ENCODE results near the gene PAGE3. TPM values are rescaled to one million over a fixed set of nuclear protein-coding genes. Genes with fewer than 3 reads are reported as not detected.

Gene PAGE3, protein sequence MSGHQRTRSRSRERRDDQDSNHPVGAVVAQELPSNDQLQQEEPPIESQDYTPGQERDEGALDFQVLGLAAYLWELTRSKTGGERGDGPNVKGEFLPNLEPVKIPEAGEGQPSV
- total RNA-seq (not detected), polyA plus RNA-seq (not detected)

DNA sequence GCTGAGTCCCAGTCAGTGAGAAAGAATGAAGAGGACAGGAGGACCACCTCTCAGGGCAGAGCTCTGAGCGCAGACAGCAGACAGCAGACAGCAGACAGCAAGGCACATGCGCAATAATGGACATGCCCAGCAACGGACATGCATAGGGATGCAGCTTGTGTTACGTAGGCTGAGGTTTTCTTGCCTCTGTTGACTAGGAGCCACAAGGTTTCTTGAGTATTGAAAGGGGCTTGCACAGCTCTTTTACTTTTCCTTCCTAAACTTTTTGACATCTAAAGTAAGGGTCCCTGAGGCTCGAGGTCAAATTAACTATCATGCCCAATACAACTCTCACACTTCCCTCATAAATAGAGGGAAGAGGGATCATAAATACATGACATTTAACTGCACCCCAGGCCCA lies at the start of gene PAGE3:
Gene PAGE3, minus strand, starts transcription at position 101 of the 400 bp plus-strand sequence. CDS start 1,013 bp downstream, outside the sequence.
- H3K4me1 ChIP-seq: no peaks in the 10 kb centered on the region
- 81 to 84% methylated on average over 5 of the region's 5 CpGs for WGBS, 2 donors
- H3K36me3 ChIP-seq: no peaks in the 10 kb centered on the region
- no peak within 1 kb of the TSS for H3K4me3 ChIP-seq
- no peak for DNase-seq
- TF ChIP-seq POLR2A (IDR thresholded peaks at IDR 0.05): no peak
- TF ChIP-seq POLR2AphosphoS5 (IDR thresholded peaks at IDR 0.05): no peak
- TF ChIP-seq, protein P1, sequence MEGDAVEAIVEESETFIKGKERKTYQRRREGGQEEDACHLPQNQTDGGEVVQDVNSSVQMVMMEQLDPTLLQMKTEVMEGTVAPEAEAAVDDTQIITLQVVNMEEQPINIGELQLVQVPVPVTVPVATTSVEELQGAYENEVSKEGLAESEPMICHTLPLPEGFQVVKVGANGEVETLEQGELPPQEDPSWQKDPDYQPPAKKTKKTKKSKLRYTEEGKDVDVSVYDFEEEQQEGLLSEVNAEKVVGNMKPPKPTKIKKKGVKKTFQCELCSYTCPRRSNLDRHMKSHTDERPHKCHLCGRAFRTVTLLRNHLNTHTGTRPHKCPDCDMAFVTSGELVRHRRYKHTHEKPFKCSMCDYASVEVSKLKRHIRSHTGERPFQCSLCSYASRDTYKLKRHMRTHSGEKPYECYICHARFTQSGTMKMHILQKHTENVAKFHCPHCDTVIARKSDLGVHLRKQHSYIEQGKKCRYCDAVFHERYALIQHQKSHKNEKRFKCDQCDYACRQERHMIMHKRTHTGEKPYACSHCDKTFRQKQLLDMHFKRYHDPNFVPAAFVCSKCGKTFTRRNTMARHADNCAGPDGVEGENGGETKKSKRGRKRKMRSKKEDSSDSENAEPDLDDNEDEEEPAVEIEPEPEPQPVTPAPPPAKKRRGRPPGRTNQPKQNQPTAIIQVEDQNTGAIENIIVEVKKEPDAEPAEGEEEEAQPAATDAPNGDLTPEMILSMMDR (IDR thresholded peaks at IDR 0.05): no peak
- TF ChIP-seq EP300 (IDR thresholded peaks at IDR 0.05): no peak
- intact Hi-C loops (cut with DNase I): no loop called here
- H3K27ac ChIP-seq: no peak within 1 kb of the TSS
- no peaks in the 10 kb centered on the region for H3K9me3 ChIP-seq
- H3K27me3 ChIP-seq: no peaks in the 10 kb centered on the region

DNA sequence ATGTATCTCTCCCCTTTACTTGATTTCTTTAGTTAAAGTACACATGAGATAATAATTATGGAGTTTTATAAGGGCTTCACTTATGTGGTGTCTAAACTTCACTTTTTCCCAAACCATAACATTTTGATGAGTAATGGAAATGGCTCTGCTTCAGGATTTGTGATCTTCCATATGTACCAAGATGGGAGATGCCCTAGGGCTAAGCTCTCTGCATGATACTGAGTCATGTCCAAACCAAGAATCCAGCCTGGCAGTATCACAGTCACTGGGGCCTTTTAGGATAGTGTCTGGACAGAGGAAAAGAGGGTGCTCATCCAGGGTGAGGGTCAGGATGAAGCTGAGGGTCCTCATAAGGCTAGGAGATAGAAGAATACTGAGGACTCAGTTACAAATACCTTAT lies 47.9 kb upstream of the PAGE3 start:
- Histone ChIP-seq H3K36me3 (no peaks in the 10 kb centered on the region), H3K4me3 (no peak overlapping the region), H3K4me1 (no peaks in the 10 kb centered on the region), H3K27ac (no peak overlapping the region), H3K27me3 (no peaks in the 10 kb centered on the region), H3K9me3 (no peaks in the 10 kb centered on the region)
- intact Hi-C loops (cut with DNase I): no loop called here
- DNase-seq: no peak
- TF ChIP-seq POLR2AphosphoS5 (IDR thresholded peaks at IDR 0.05): no peak
- TF ChIP-seq, protein P1 (IDR thresholded peaks at IDR 0.05): no peak
- no peak for TF ChIP-seq POLR2A (IDR thresholded peaks at IDR 0.05)
- TF ChIP-seq EP300 (IDR thresholded peaks at IDR 0.05): no peak

DNA sequence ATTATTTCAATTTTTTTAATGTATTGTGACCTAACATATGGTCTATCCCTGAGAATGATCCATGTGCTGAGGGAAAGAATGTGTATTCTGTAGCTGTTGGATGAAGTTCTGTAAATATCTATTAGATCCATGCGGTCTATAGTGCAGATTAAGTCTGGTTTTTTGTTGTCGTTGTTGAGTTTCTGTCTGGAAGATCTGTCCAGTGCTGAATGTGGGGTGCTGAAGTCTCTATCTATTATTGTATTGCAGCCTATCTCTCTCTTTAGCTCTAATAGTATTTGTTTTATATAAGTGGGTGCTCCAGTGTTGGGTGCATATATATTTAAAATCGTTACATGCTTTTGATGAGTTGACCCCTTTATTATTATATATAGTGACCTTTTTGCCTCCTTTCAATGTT lies 26.2 kb upstream of the PAGE3 start:
- Histone ChIP-seq H3K27me3 (no peaks in the 10 kb centered on the region), H3K9me3 (no peaks in the 10 kb centered on the region), H3K27ac (no peak overlapping the region), H3K4me1 (no peaks in the 10 kb centered on the region), H3K36me3 (no peaks in the 10 kb centered on the region), H3K4me3 (no peak overlapping the region)
- 89 to 92% methylated on average over 3 of the region's 3 CpGs for WGBS, 2 donors
- TF ChIP-seq POLR2A (IDR thresholded peaks at IDR 0.05): no peak
- TF ChIP-seq POLR2AphosphoS5 (IDR thresholded peaks at IDR 0.05): no peak
- TF ChIP-seq, protein P1 (IDR thresholded peaks at IDR 0.05): no peak
- TF ChIP-seq EP300 (IDR thresholded peaks at IDR 0.05): no peak
- no peak for DNase-seq
- intact Hi-C loops (cut with DNase I): no loop called here

DNA sequence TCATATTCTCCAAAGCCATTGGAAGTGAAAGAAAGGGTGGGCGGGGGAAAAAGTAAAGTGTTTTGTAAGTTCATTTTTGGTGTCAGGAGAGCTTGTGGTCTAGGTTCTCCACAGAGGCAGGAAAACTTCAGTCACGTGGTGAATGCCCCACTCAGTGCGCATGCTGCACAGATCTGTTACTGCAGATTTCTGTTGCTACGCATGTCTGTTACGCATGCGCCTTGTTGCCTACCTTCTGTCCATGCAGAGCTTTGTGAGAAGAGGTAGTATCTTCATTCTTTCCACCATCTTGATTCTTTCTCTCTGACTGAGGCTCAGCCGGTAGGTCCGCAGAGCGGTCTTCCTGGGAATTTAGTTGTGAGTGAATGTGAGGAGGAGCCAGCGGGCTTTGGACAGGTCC lies 15.1 kb upstream of the PAGE3 start:
- 92% methylated on average over 10 of the region's 10 CpGs for WGBS, 2 donors
- no peak for DNase-seq
- Histone ChIP-seq H3K27me3 (no peaks in the 10 kb centered on the region), H3K4me3 (no peak overlapping the region), H3K4me1 (no peaks in the 10 kb centered on the region), H3K9me3 (no peaks in the 10 kb centered on the region), H3K36me3 (no peaks in the 10 kb centered on the region), H3K27ac (no peak overlapping the region)
- intact Hi-C loops (cut with DNase I): no loop called here
- TF ChIP-seq POLR2AphosphoS5 (IDR thresholded peaks at IDR 0.05): no peak
- no peak for TF ChIP-seq POLR2A (IDR thresholded peaks at IDR 0.05)
- TF ChIP-seq, protein P1 (IDR thresholded peaks at IDR 0.05): no peak
- TF ChIP-seq EP300 (IDR thresholded peaks at IDR 0.05): no peak

DNA sequence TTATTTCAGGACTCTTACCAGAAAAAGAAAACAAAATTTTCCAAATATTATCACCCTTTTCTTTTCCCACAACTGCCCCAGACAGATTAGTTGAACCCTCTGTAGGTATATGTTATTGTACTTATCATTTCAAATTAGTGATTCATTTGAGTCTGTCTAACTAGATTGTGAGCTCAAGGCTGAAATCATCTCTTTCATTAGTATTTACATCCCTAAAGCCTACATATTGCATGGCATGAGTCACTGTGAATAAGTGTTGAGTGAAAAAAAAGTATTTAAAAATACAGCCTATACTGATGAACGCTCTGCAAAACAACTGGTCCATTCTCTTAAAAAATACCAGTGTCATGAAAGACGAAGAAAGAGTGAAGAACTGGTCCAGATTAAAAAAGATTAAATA lies 3.9 kb downstream of the PAGE3 start:
- TF ChIP-seq EP300 (IDR thresholded peaks at IDR 0.05) (no peak), POLR2A (IDR thresholded peaks at IDR 0.05) (no peak), POLR2AphosphoS5 (IDR thresholded peaks at IDR 0.05) (no peak)
- TF ChIP-seq, protein P1 (IDR thresholded peaks at IDR 0.05): no peak
- 83 to 94% methylated on average over 2 of the region's 2 CpGs for WGBS, 2 donors
- H3K4me1 ChIP-seq: no peaks in the 10 kb centered on the region
- no peaks in the 10 kb centered on the region for H3K27me3 ChIP-seq
- H3K27ac ChIP-seq: no peak overlapping the region
- no peak for DNase-seq
- intact Hi-C loops (cut with DNase I): no loop called here
- no peaks in the 10 kb centered on the region for H3K9me3 ChIP-seq
- no peak overlapping the region for H3K4me3 ChIP-seq
- no peaks in the 10 kb centered on the region for H3K36me3 ChIP-seq

All from sigmoid colon (tissue), 7 donors.